ENCODE data around the gene KRTAP4-1.
"Not testable (repeated sequence)": the region's sequence is repeated elsewhere in the genome, so short reads cannot be mapped to it uniquely, and the experiment has no call there.

KRTAP4-1 gene

GRCh38 chr17:41171886-41172285, 12.8 kb downstream of the KRTAP4-1 start:
- no peak for DNase-seq (ENCODE audit: low spot score)

- DNase-seq (ENCODE audit: low spot score), result no peak
Observed at GRCh38 chr17:41168121-41168520, 16.6 kb downstream of the KRTAP4-1 start, which contains the start of gene KRTAP4-3. Gene KRTAP4-3 (minus strand): TSS chr17:41168221. CDS start chr17:41168172, 49 bp downstream.

- DNase-seq (ENCODE audit: low spot score), result no peak
Observed at GRCh38 chr17:41167561-41167960, 17.1 kb downstream of the KRTAP4-1 start.

- DNase-seq (ENCODE audit: low spot score), result no peak
Observed at GRCh38 chr17:41163828-41164227, 20.9 kb downstream of the KRTAP4-1 start.

- no peak for DNase-seq (ENCODE audit: low spot score)
Observed at GRCh38 chr17:41160648-41161047, 24.1 kb downstream of the KRTAP4-1 start, which contains the start of gene KRTAP4-4. Gene KRTAP4-4 (minus strand): TSS chr17:41160748. CDS start chr17:41160691, 57 bp downstream.

GRCh38 chr17:41160190-41160589, 24.5 kb downstream of the KRTAP4-1 start:
- DNase-seq (ENCODE audit: low spot score), result not testable (repeated sequence)

- DNase-seq (ENCODE audit: low spot score), result no peak
Observed at GRCh38 chr17:41153856-41154255, 30.9 kb downstream of the KRTAP4-1 start.

GRCh38 chr17:41151525-41151924, 33.2 kb downstream of the KRTAP4-1 start:
- no peak for DNase-seq (ENCODE audit: low spot score)

- no peak for DNase-seq (ENCODE audit: low spot score)
Observed at GRCh38 chr17:41150026-41150425, 34.7 kb downstream of the KRTAP4-1 start.

GRCh38 chr17:41149652-41149985, 35.1 kb downstream of the KRTAP4-1 start, which contains the start of gene KRTAP4-5:
Gene KRTAP4-5 (minus strand): TSS chr17:41149825. CDS start chr17:41149767, 58 bp downstream.
- DNase-seq (ENCODE audit: low spot score), result no peak

- DNase-seq (ENCODE audit: low spot score), result peak; percentile 69
Observed at GRCh38 chr17:41148971-41149651, 35.6 kb downstream of the KRTAP4-1 start.

- DNase-seq (ENCODE audit: low spot score), result no peak
Observed at GRCh38 chr17:41147531-41148204, 37.0 kb downstream of the KRTAP4-1 start.

- no peak for DNase-seq (ENCODE audit: low spot score)
Observed at GRCh38 chr17:41145261-41145660, 39.5 kb downstream of the KRTAP4-1 start.

- no peak for DNase-seq (ENCODE audit: low spot score)
Observed at GRCh38 chr17:41144846-41145245, 39.9 kb downstream of the KRTAP4-1 start.

- DNase-seq (ENCODE audit: low spot score), result no peak
Observed at GRCh38 chr17:41141361-41141760, 43.4 kb downstream of the KRTAP4-1 start.

- DNase-seq (ENCODE audit: low spot score), result peak; percentile 100
Observed at GRCh38 chr17:41140360-41141131, 44.2 kb downstream of the KRTAP4-1 start, which contains the start of gene KRTAP4-6. Gene KRTAP4-6 (minus strand): TSS chr17:41140544. CDS start chr17:41140487, 57 bp downstream.

- not testable (repeated sequence) for DNase-seq (ENCODE audit: low spot score)
Observed at GRCh38 chr17:41139865-41140264, 44.8 kb downstream of the KRTAP4-1 start.
